Sigmoid colon (tissue), 7 donors: ENCODE results near the gene LINGO3. TPM values are rescaled to one million over a fixed set of nuclear protein-coding genes. Genes with fewer than 3 reads are reported as not detected.

ENCODE experiments used
- DNase-seq: peaks from one replicate; pipeline ENCODE4 v3.0.0-alpha.2; 2019
- H3K27ac ChIP-seq, 4 donors: fragments of 200-600 bp; sonication (generic); one replicate each; pipeline ENCODE4 v1.5.1; 2016 to 2019; ENCODE audit warnings: mild to moderate bottlenecking in 1 of 4
- H3K27me3 ChIP-seq, 3 donors: fragments of 200-600 bp; sonication (generic); one replicate each; pipeline ENCODE4 v1.5.1; 2019; ENCODE audit warnings: mild to moderate bottlenecking in 1 of 3
- H3K36me3 ChIP-seq, 4 donors: fragments of 200-600 bp; sonication (generic); one replicate each; pipeline ENCODE4 v1.5.1; 2016 to 2019
- H3K4me1 ChIP-seq, 4 donors: fragments of 200-600 bp; sonication (generic); one replicate each; pipeline ENCODE4 v1.5.1; 2017 to 2019
- H3K4me3 ChIP-seq, 4 donors: fragments of 200-600 bp; sonication (generic); one replicate each; pipeline ENCODE4 v1.5.1; 2017 to 2019; ENCODE audit warnings: mild to moderate bottlenecking in 2 of 4, moderate library complexity in 1 of 4
- H3K9me3 ChIP-seq, 4 donors: fragments of 200-600 bp in 3 of 4; sonication (generic) in 3 of 4; one replicate each; pipeline versions ENCODE4 v1.5.1 to v1.6.1; 2013 to 2019
- CTCF ChIP-seq, 4 experiments: fragments of 450-650 bp in 3 of 4; fragments of 200-600 bp in 1 of 4; IDR thresholded peaks; one replicate each; pipeline ENCODE4 v1.5.1; 2016 to 2019; ENCODE audit warnings: antibody characterized with exemption in 4 of 4, mild to moderate bottlenecking in 3 of 4, moderate library complexity in 2 of 4
- EP300 ChIP-seq, 4 donors: sonication (generic); formaldehyde crosslinking; IDR thresholded peaks; one replicate each; pipeline ENCODE4 v1.6.1; 2017; ENCODE audit warnings: antibody characterized with exemption in 4 of 4
- POLR2A ChIP-seq, 2 donors: fragments of 450-650 bp; IDR thresholded peaks; one replicate each; pipeline ENCODE4 v1.6.1; 2016; ENCODE audit warnings: antibody characterized with exemption in 2 of 2, mild to moderate bottlenecking in 2 of 2, moderate library complexity in 2 of 2
- POLR2AphosphoS5 ChIP-seq, 4 donors: sonication (generic); formaldehyde crosslinking; IDR thresholded peaks; one replicate each; pipeline ENCODE4 v1.6.1; 2017; ENCODE audit warnings: antibody characterized with exemption in 4 of 4
- WGBS, 2 donors: extraction: QIAGEN DNeasy Blood & Tissue Kit; methylation state at CpG; one replicate each; pipeline ENCODE4 v1.1.7; 2013; 5-methylcytosine and 5-hydroxymethylcytosine counted together
- intact Hi-C: fragments of 100-400 bp; cut with DNase I; formaldehyde crosslinking; loops from one replicate; pipeline ENCODE4 v1.15.1; 2023
- polyA plus RNA-seq, 3 donors: library from polyadenylated mRNA; stranded (reverse); fragments of 200-250 nt; gene quantifications; one replicate each; pipeline ENCODE4 v1.2.3, GENCODE V29; 2013
- total RNA-seq, 4 donors: library from RNA; depleted of rRNA; stranded (reverse); fragments of >200 nt; gene quantifications; one replicate each; pipeline ENCODE4 v1.1.0, GENCODE V29; 2016
- donor health status: healthy with polysubstance abuse.
- donor health status: Bipolar disorder and iron deficiency.
- donor health status: healthy.

The LINGO3 gene
- total and polyA plus RNA-seq, 7 donors: 0.14 to 0.70 TPM; not detected in 5

DNA sequence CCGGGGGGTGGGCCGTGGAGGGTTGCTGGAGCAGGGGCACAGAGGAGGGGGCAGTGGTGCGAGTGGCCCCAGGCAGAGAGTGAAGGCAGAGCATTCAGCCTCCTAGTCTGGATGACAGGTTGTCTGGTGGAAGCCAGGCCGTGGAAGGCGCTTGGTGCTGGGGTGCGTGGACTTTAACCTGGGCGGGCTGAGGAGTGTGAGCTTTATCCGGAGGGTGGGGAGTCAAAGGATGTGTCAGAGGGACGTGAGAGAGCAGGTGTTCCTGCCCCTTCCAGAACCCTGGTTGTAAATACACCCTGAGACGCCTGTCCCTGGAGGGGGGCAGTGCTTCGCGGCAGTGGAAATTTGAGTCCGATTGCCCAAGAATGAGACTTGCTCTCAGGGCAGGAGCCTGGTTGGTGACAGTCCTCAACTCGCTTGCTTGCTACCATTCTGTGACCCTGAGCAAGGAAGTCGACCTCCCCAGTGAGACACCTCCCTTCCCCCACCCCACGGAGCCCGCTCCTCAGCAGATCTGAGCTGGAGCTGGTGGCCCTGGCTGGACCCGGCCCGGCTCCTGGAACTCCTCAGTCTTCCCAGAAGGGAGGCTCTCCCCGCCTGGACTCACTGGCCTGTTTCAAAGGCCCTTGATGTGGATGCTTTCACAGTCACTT lies 22.8 kb upstream of the LINGO3 start:
- 16 to 60% methylated on average over 20 of the region's 20 CpGs for WGBS, 2 donors
- H3K4me3 ChIP-seq: no peak overlapping the region

GRCh38 chr19:2330255-2330631 lies 22.3 kb upstream of the LINGO3 start:
- TF ChIP-seq CTCF (IDR thresholded peaks at IDR 0.05) (no peak), POLR2AphosphoS5 (IDR thresholded peaks at IDR 0.05) (no peak), POLR2A (IDR thresholded peaks at IDR 0.05) (no peak), EP300 (IDR thresholded peaks at IDR 0.05) (no peak)
- peaks cover 0 to 66% (median 59%) of the 10 kb centered on the region in 4 donors for H3K4me1 ChIP-seq
- peaks cover 0 to 5% (median 0%) of the 10 kb centered on the region in 4 donors for H3K36me3 ChIP-seq
- H3K27me3 ChIP-seq: no peaks in the 10 kb centered on the region
- no peak overlapping the region for H3K4me3 ChIP-seq
- WGBS, 2 donors: 19 to 73% methylated on average over 10 of the region's 10 CpGs
- DNase-seq: no peak
- intact Hi-C loops: no loop called here
- H3K27ac ChIP-seq: peak overlapping the region in 2 of 4 donors; percentile 1 to 10
- no peaks in the 10 kb centered on the region for H3K9me3 ChIP-seq

More for the DNA sequence above, 22.8 kb upstream of the LINGO3 start:
- Histone ChIP-seq H3K36me3 (peaks cover 0 to 1% (median 0%) of the 10 kb centered on the region in 4 donors), H3K27me3 (no peaks in the 10 kb centered on the region), H3K4me1 (peaks cover 0 to 66% (median 59%) of the 10 kb centered on the region in 4 donors), H3K27ac (peak overlapping the region in 2 of 4 donors; percentile 1 to 10), H3K9me3 (no peaks in the 10 kb centered on the region)
- no peak for DNase-seq
- TF ChIP-seq POLR2AphosphoS5 (IDR thresholded peaks at IDR 0.05): peak in 1 of 4 donors; percentile 33
- no peak for TF ChIP-seq CTCF (IDR thresholded peaks at IDR 0.05)
- no peak for TF ChIP-seq EP300 (IDR thresholded peaks at IDR 0.05)
- peak in 1 of 2 donors; percentile 77 for TF ChIP-seq POLR2A (IDR thresholded peaks at IDR 0.05)
- intact Hi-C loops: no loop called here

GRCh38 chr19:2329501-2329916 lies 21.6 kb upstream of the LINGO3 start:
- Histone ChIP-seq H3K36me3 (peaks cover 0 to 11% (median 3%) of the 10 kb centered on the region in 4 donors), H3K4me3 (peak overlapping the region; percentile 80 to 98 (median 90)), H3K4me1 (peaks cover 0 to 66% (median 59%) of the 10 kb centered on the region in 4 donors), H3K9me3 (no peaks in the 10 kb centered on the region), H3K27ac (peak overlapping the region in 2 of 4 donors; percentile 86 to 88), H3K27me3 (no peaks in the 10 kb centered on the region)
- 14 to 57% methylated on average over 13 of the region's 13 CpGs for WGBS, 2 donors
- DNase-seq: no peak
- no peak for TF ChIP-seq POLR2AphosphoS5 (IDR thresholded peaks at IDR 0.05)
- intact Hi-C loops: loop anchor here (5.0 kb wide), 2 partner anchors 57 to 177 kb away; partner anchors contain the start of gene AP3D1

DNA sequence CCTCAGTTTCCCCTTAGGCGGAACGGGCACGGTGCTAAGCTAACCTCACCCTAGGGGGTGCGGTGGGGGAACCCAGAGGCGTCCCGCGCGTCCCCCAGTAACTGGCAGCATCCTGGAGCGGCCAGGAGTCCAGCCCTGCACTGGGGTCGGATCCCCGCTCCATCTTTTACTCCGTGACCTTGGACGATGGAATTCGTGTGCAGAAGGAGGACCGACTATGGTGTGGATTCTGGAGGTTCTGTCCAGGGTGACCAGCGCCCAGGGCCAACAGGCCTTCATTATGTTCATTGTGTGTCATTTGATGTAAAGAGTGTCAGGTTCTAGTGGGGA lies 21.2 kb upstream of the LINGO3 start:
- H3K27ac ChIP-seq: peak overlapping the region; percentile 73 to 88 (median 82)
- intact Hi-C loops: loop anchor here (5.0 kb wide), 2 partner anchors 57 to 177 kb away; partner anchors contain the start of gene AP3D1
- TF ChIP-seq POLR2A (IDR thresholded peaks at IDR 0.05) (no peak), CTCF (IDR thresholded peaks at IDR 0.05) (no peak), EP300 (IDR thresholded peaks at IDR 0.05) (no peak), POLR2AphosphoS5 (IDR thresholded peaks at IDR 0.05) (no peak)

DNA sequence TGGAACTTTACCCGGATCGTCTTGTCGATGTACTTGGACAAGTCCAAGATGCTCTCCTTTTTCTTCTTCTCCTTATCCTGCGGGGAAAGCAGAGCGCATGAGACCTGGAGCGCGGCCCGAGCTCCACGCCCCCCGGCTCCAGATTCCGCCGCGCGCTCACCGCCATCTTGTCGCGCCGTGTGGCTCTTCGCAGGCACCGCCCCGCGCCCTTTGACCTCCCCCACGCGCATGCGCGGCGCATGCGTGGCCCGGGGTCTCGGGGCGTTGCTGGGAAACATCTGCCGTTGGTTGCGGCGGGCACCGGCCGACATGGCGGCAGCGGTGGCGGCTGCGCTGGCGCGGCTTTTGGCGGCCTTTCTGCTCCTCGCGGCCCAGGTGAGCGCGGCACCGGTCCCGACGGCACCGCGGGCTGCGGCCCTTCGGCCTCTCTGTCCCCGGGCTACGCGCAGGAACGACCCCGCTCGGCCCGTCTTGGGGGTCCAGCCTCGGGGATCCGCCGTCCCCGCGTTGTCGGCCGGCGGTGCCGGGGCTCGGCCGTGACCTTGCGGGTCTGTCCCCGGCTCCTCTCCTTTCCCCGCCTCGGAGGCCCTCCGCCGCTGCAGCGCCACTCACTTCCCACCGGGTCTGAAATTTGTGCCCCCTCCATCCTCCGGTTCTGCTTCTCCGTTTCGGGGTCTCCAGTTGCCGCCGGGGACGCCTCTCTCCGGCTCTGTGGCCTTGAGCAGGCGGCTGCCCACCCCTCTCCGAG lies 20.6 kb upstream of the LINGO3 start, which contains the start of the genes LSM7 and SPPL2B:
TSS of gene LSM7 (minus strand) at position 186 of the 748 bp plus-strand sequence. CDS start at position 166, 20 bp downstream.
TSS of gene SPPL2B (plus strand) at position 284 of the 748 bp plus-strand sequence. CDS start at position 310, 26 bp downstream.
- H3K4me1 ChIP-seq: peaks cover 0 to 65% (median 57%) of the 10 kb centered on the region in 4 donors
- intact Hi-C loops: loop anchor here (5.0 kb wide), 2 partner anchors 56 to 176 kb away; partner anchors contain the start of gene AP3D1
- H3K27me3 ChIP-seq: no peaks in the 10 kb centered on the region
- H3K4me3 ChIP-seq: peak within 1 kb of the TSS; percentile 80 to 98 (median 90)
- no peaks in the 10 kb centered on the region for H3K9me3 ChIP-seq
- peak; percentile 95 for DNase-seq
- H3K27ac ChIP-seq: peak within 1 kb of the TSS; percentile 73 to 88 (median 82)
- 0% methylated on average over 89 of the region's 89 CpGs for WGBS, 2 donors
- H3K36me3 ChIP-seq: peaks cover 0 to 20% (median 8%) of the 10 kb centered on the region in 4 donors
- peak; percentile 59 to 88 (median 88) for TF ChIP-seq POLR2AphosphoS5 (IDR thresholded peaks at IDR 0.05)
- TF ChIP-seq POLR2A (IDR thresholded peaks at IDR 0.05): peak; percentile 34 to 59
- no peak for TF ChIP-seq CTCF (IDR thresholded peaks at IDR 0.05)
- no peak for TF ChIP-seq EP300 (IDR thresholded peaks at IDR 0.05)

More for the DNA sequence above, 21.2 kb upstream of the LINGO3 start:
- Histone ChIP-seq H3K27me3 (no peaks in the 10 kb centered on the region), H3K9me3 (no peaks in the 10 kb centered on the region), H3K36me3 (peaks cover 0 to 15% (median 5%) of the 10 kb centered on the region in 4 donors), H3K4me1 (peaks cover 0 to 66% (median 59%) of the 10 kb centered on the region in 4 donors), H3K4me3 (peak overlapping the region; percentile 80 to 98 (median 90))
- WGBS, 2 donors: 1 to 5% methylated on average over 16 of the region's 16 CpGs
- no peak for DNase-seq
